Osteocyte (in vitro differentiated cells): ENCODE data around the gene MYO16. TPM values are rescaled to one million over a fixed set of nuclear protein-coding genes. Genes with fewer than 3 reads are reported as not detected.

ENCODE experiments used
- DNase-seq: peaks from one replicate; pipeline ENCODE4 v3.0.0; 2021; ENCODE audit warnings: mixed read lengths; ENCODE audit not compliant: unreplicated experiment; ENCODE audit errors: extremely low spot score
- H3K27ac Mint-ChIP-seq: one replicate; pipeline ENCODE4 v1.8.0; 2021; ENCODE audit warnings: mild to moderate bottlenecking, mixed read lengths; ENCODE audit not compliant: unreplicated experiment
- H3K27me3 Mint-ChIP-seq: one replicate; pipeline ENCODE4 v1.8.0; 2021; ENCODE audit warnings: mixed read lengths; ENCODE audit not compliant: unreplicated experiment
- H3K36me3 Mint-ChIP-seq: one replicate; pipeline ENCODE4 v1.8.0; 2021; ENCODE audit warnings: mixed read lengths; ENCODE audit not compliant: unreplicated experiment
- H3K4me1 Mint-ChIP-seq: one replicate; pipeline ENCODE4 v1.8.0; 2021; ENCODE audit warnings: mixed read lengths; ENCODE audit not compliant: unreplicated experiment
- H3K4me3 Mint-ChIP-seq: one replicate; pipeline ENCODE4 v1.8.0; 2021; ENCODE audit warnings: mild to moderate bottlenecking, moderate library complexity, mixed read lengths; ENCODE audit not compliant: unreplicated experiment
- H3K9me3 Mint-ChIP-seq: one replicate; pipeline ENCODE4 v1.8.0; 2021; ENCODE audit warnings: mixed read lengths; ENCODE audit not compliant: unreplicated experiment
- total RNA-seq: library from RNA; stranded (reverse); gene quantifications from 2 replicates; pipeline ENCODE4 v1.2.1, GENCODE V29; 2021
- TF ChIP-seq, protein P1 (sequence below): fragments of 200-600 bp; sonication (generic); IDR thresholded peaks from 2 replicates; pipeline ENCODE4 v1.5.0; 2021; ENCODE audit warnings: antibody characterized with exemption, mild to moderate bottlenecking, moderate library complexity

MYO16 gene
- total RNA-seq, 1 donor from 2014 or later = 0.13 TPM

DNA sequence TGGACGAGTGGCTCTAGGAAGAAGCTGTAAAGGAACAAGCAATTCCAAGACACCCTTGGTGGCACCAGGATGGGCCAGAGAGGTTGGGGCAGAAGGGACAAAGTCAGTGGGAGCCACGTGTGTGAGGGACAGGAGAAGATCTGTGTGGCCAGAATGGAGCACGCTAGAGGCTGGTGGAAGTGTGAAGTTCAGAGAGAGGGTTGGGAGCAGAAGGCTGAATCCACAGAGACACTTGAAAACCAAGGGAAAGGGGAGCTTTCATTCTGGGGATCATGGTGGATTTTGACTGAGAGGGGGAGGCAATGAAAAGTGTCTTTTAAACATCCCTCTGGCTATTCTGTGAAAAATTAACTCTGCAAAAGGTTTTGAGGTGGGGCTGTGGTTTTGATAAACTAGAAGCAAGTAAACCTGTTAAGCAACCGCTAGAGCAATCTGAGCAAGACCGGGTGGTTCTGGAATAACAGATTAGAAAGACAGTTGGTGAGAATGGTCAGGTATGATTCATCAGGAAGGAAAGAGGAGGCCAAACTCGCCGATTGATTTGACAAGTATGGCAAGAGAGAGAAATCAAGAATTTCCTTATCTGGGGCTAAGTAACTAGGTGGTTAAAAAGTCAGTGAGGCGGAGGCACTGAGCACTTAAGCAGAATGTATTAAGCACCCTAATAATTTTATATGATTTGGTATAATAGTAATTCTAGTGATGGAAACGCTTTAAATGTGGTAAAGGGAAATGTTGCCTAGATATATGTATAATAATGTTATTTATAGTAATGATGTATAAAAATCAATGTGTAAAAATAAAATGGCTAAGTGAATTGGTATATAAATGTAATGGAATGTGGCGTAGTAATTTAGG is 140.0 kb downstream of the MYO16 start:
- Mint-ChIP-seq H3K9me3 (no peaks in the 10 kb centered on the region), H3K27me3 (peaks cover 32% of the 10 kb centered on the region), H3K4me1 (no peaks in the 10 kb centered on the region), H3K36me3 (no peaks in the 10 kb centered on the region), H3K4me3 (no peak overlapping the region), H3K27ac (no peak overlapping the region)
- TF ChIP-seq, protein P1, sequence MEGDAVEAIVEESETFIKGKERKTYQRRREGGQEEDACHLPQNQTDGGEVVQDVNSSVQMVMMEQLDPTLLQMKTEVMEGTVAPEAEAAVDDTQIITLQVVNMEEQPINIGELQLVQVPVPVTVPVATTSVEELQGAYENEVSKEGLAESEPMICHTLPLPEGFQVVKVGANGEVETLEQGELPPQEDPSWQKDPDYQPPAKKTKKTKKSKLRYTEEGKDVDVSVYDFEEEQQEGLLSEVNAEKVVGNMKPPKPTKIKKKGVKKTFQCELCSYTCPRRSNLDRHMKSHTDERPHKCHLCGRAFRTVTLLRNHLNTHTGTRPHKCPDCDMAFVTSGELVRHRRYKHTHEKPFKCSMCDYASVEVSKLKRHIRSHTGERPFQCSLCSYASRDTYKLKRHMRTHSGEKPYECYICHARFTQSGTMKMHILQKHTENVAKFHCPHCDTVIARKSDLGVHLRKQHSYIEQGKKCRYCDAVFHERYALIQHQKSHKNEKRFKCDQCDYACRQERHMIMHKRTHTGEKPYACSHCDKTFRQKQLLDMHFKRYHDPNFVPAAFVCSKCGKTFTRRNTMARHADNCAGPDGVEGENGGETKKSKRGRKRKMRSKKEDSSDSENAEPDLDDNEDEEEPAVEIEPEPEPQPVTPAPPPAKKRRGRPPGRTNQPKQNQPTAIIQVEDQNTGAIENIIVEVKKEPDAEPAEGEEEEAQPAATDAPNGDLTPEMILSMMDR = no peak
- no peak for DNase-seq

DNA sequence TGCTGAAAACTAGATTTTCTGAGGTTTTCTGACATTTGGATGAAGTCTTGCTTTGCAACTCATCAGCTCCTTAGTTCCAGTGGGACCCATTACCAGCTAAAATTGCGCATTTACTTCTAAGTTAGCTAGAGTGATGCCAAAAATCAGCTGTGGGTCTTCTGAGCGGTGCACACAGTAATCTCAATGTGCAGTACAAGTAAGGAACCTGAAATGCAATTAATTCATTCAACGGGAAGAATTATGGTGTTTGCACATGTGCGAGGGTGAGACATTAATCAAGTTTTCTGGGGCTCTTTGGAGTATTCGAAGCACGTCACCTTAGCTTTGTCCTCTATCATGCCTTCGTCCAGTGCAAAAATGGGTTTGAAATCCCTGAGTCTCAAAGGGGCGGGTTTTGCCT is 146.2 kb downstream of the MYO16 start:
- H3K9me3 Mint-ChIP-seq = no peaks in the 10 kb centered on the region
- H3K4me1 Mint-ChIP-seq = peaks cover 17% of the 10 kb centered on the region
- TF ChIP-seq, protein P1 = no peak
- H3K27ac Mint-ChIP-seq = no peak overlapping the region
- H3K27me3 Mint-ChIP-seq = peaks cover 9% of the 10 kb centered on the region
- no peak overlapping the region for H3K4me3 Mint-ChIP-seq
- DNase-seq = no peak
- no peaks in the 10 kb centered on the region for H3K36me3 Mint-ChIP-seq

DNA sequence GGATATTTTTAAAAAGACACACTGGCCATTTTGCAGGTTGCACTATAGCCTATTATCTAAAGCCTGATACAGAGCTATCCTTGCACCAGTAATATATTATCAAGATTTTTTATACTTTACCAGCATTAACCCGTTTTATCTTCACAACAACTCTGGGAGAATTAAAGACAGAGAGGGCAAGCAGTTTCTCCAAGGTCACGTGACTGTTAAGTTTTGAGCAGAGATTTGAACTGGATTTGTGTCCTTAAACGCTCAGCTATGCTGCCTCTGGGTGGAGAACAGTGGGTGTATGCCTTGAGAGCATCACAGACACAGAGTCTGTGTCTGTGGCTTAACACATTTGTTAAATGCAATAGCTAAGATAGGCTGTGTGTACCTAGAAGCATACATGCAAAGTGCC is 147.2 kb downstream of the MYO16 start:
- Mint-ChIP-seq H3K27me3 (no peaks in the 10 kb centered on the region), H3K36me3 (no peaks in the 10 kb centered on the region), H3K4me1 (peaks cover 17% of the 10 kb centered on the region), H3K9me3 (no peaks in the 10 kb centered on the region), H3K4me3 (no peak overlapping the region), H3K27ac (no peak overlapping the region)
- TF ChIP-seq, protein P1 = no peak
- DNase-seq = no peak

DNA sequence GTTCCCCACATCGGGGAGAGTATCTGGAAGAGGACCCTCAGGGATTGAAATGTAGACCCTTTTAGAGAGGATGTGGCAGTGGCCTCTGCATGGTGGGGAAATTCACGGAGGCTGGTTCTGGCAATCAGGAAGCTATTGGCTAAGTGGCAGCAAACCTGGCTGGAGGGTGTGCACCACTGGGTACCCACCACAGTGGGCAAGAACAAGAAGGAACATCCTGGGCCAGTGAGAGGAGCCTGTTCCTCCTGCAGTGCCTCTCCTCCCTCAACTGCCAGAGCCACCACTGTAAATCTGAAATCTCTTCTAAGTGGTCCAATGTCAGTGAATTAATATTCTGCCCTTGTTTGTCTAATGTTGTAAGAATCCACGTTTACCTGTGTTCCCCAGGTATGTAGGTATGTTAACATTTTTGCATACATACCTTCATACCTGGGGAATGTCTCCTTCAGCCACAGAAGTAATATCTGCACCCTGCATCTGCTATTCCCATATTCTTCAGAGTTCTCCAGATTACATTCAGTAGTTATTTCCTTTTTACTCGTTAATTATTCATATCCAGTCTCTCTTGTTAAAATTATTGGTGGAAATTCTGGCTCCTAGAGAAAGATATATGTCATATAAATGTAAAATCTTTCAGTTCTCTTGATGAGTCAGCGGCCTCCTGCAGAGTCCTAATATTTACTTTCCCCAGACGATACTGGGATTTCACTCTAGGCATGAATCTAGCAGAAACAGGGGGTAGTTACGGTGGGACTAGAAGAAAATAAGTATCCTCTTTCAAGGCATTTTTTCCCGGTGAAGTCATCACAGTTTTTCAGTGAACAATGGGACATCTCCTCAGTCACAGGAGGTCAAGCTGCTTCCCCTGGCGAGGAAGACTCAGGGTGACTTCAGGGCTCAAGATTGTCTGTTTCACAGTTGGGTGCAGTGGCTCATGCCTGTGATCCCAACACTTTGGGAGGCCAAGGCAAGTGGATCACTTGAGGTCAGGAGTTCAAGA is 148.3 kb downstream of the MYO16 start:
- TF ChIP-seq, protein P1 = no peak
- Mint-ChIP-seq H3K36me3 (no peaks in the 10 kb centered on the region), H3K27ac (peak overlapping the region; percentile 76), H3K4me1 (peaks cover 17% of the 10 kb centered on the region), H3K27me3 (no peaks in the 10 kb centered on the region), H3K9me3 (peaks cover 4% of the 10 kb centered on the region), H3K4me3 (no peak overlapping the region)
- no peak for DNase-seq
